ENCODE measurements around the gene UFD1.

Gene UFD1

GRCh38 chr22:19478045-19478900 is 720 bp downstream of the UFD1 start:
- DNase-seq: peak; percentile 45
- peaks cover 29% of the 10 kb centered on the region for H3K36me3 Mint-ChIP-seq
- no peaks in the 10 kb centered on the region for H3K27me3 Mint-ChIP-seq
- peak overlapping the region; percentile 99 for H3K4me3 Mint-ChIP-seq
- CTCF ChIA-PET: interaction anchor here (0.7 to 3.0 kb wide), 12 partner anchors 9 to 370 kb away, joined by 3 to 14 read pairs (median 4); partner anchors contain the start of genes C22orf39 and SLC25A1
- no peaks in the 10 kb centered on the region for H3K9me3 Mint-ChIP-seq
- peak overlapping the region; percentile 91 for H3K27ac Mint-ChIP-seq
- peaks cover 37% of the 10 kb centered on the region for H3K4me1 Mint-ChIP-seq

DNA sequence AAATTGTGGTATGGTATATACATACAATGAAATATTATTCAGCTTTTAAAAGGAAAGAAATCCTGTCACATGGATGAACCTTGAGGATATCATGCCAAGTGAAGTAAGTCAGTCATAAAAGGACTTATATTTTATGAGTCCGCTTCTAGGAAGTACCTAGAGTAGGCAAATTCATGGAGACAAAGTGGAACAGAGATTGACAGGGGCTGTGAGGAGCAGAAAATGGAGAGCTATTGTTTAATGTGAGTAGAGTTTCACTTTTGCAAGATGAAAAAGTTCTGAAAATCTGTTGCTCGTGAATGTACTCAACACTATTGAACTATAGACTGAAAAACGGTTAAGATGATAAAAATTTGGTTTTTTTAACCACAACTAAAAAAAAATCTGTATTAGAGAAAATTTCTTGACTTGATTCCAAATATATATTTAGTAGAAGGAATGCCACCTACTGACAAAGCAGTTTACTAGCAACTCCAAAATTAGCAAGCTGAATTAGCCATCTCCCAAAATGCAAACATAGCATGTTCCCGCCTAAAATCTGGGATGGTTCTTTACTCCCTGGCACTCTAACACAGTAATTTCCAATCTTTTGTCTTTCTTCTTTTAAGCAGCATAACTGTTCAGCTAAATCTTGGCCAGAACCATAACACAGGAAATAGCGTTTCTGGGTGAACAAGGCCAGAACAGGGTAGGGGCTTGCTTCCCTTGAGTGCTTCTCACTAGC is 1.5 kb downstream of the UFD1 start:
- H3K4me3 Mint-ChIP-seq: peak overlapping the region; percentile 99
- H3K27me3 Mint-ChIP-seq: no peaks in the 10 kb centered on the region
- CTCF ChIA-PET: interaction anchor here (0.7 to 3.0 kb wide), 11 partner anchors 8 to 370 kb away, joined by 3 to 14 read pairs (median 4); partner anchors contain the start of genes C22orf39 and SLC25A1
- peaks cover 28% of the 10 kb centered on the region for H3K36me3 Mint-ChIP-seq
- peak overlapping the region; percentile 91 for H3K27ac Mint-ChIP-seq
- peaks cover 34% of the 10 kb centered on the region for H3K4me1 Mint-ChIP-seq
- no peaks in the 10 kb centered on the region for H3K9me3 Mint-ChIP-seq
- no peak for DNase-seq

DNA sequence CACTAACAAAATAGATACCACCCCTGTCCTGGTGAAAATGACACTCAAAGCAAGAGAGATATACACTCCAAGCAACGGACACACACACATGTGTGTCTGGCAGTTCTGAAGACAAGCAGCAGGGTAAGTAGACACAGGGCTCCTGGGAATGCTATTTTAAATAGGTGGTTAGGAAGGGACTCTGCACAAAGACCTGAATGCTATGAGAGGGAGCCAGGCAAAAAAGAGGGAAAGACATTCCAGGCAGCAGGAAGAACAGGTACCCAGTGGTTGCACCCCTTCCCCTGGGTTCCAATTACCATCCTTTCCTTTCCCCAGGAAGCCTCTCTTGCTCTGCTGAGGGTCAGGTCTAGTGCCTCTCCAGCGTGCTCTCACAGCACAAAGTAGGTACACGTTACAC is 3.0 kb downstream of the UFD1 start:
- no peaks in the 10 kb centered on the region for H3K27me3 Mint-ChIP-seq
- CTCF ChIA-PET: no interaction called here
- H3K36me3 Mint-ChIP-seq: peaks cover 36% of the 10 kb centered on the region
- H3K27ac Mint-ChIP-seq: no peak overlapping the region
- H3K9me3 Mint-ChIP-seq: no peaks in the 10 kb centered on the region
- no peak overlapping the region for H3K4me3 Mint-ChIP-seq
- DNase-seq: no peak
- H3K4me1 Mint-ChIP-seq: peaks cover 33% of the 10 kb centered on the region

DNA sequence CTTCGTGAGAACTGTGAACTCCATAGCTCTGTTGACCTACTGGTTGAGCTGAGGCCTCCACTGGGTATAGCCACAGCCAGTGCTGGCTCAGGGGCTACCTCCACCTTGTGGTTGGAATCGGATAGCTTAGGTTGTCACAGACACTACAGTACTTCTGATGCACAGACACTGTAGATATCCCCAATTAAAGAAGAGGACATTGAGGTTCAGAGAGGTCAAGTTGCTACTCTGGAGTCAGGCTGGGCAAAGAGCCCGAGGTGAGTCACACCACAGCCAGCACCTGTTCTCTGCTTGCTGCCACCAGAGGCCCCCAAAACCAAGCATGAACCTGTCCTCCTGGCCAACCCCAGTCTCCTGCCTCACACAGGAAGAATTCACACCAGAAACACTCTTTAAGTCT is 5.4 kb downstream of the UFD1 start:
- no peaks in the 10 kb centered on the region for H3K27me3 Mint-ChIP-seq
- peaks cover 20% of the 10 kb centered on the region for H3K4me1 Mint-ChIP-seq
- no peak overlapping the region for H3K27ac Mint-ChIP-seq
- DNase-seq: no peak
- H3K4me3 Mint-ChIP-seq: no peak overlapping the region
- H3K36me3 Mint-ChIP-seq: peaks cover 45% of the 10 kb centered on the region
- CTCF ChIA-PET: interaction anchor here (0.8 to 1.3 kb wide), 4 partner anchors 13 to 294 kb away, joined by 3 to 4 read pairs (median 3); no protein-coding TSS in a partner anchor
- H3K9me3 Mint-ChIP-seq: no peaks in the 10 kb centered on the region

DNA sequence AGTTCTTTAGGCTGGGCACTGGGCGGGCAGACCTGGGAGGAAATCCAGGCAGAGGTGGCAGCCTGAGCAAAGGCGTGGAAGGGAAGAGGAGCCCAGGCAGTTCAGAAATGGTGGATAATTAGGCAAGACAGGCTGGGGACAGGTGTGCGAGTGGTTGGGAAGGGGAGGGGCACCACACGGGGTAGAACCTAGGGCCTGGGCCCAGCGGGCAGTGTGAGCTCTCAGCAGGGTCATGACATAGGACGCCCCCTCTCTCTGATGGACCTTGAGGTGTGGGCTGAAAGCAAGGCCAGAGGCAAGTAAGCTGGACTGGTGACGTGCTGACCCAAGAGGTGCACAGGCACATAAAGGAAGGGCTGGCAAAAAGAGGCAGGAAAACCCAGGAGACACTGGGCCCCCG is 6.8 kb downstream of the UFD1 start:
- H3K4me1 Mint-ChIP-seq: peaks cover 11% of the 10 kb centered on the region
- H3K27ac Mint-ChIP-seq: no peak overlapping the region
- CTCF ChIA-PET: interaction anchor here (1.3 kb wide), 1 partner anchor 293 kb away, joined by 3 read pairs; no protein-coding TSS in a partner anchor
- no peaks in the 10 kb centered on the region for H3K9me3 Mint-ChIP-seq
- DNase-seq: no peak
- H3K36me3 Mint-ChIP-seq: peaks cover 58% of the 10 kb centered on the region
- no peaks in the 10 kb centered on the region for H3K27me3 Mint-ChIP-seq
- no peak overlapping the region for H3K4me3 Mint-ChIP-seq

DNA sequence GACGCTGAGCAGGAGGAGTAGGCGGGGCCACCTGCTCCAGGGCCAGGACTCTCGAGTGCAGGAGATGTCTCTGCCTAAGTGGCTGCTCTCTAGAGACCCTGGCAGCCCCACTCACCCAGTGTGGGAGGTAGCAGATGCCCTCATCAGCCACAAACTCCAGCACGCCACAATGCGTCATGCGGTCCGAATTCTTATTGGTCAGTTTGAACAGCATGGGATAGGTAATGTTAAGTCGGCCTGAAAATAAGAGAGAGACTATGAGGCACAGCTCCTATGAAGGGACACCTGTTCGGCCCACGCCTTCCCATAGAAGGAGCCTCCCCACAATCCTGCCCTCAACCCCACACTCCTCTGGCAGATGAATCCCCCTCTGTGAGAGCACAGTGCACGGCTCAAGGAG is 7.4 kb downstream of the UFD1 start:
- Mint-ChIP-seq H3K9me3 (no peaks in the 10 kb centered on the region), H3K27ac (peak overlapping the region; percentile 60), H3K4me3 (no peak overlapping the region), H3K36me3 (peaks cover 61% of the 10 kb centered on the region), H3K27me3 (no peaks in the 10 kb centered on the region), H3K4me1 (peaks cover 8% of the 10 kb centered on the region)
- CTCF ChIA-PET: no interaction called here
- DNase-seq: no peak

GRCh38 chr22:19470010-19470409 is 9.0 kb downstream of the UFD1 start:
- peaks cover 6% of the 10 kb centered on the region for H3K4me1 Mint-ChIP-seq
- DNase-seq: no peak
- peaks cover 62% of the 10 kb centered on the region for H3K36me3 Mint-ChIP-seq
- no peak overlapping the region for H3K4me3 Mint-ChIP-seq
- H3K27me3 Mint-ChIP-seq: no peaks in the 10 kb centered on the region
- no peaks in the 10 kb centered on the region for H3K9me3 Mint-ChIP-seq
- H3K27ac Mint-ChIP-seq: no peak overlapping the region
- CTCF ChIA-PET: interaction anchor here (1.9 kb wide), 1 partner anchor 19 kb away, joined by 4 read pairs; no protein-coding TSS in a partner anchor

DNA sequence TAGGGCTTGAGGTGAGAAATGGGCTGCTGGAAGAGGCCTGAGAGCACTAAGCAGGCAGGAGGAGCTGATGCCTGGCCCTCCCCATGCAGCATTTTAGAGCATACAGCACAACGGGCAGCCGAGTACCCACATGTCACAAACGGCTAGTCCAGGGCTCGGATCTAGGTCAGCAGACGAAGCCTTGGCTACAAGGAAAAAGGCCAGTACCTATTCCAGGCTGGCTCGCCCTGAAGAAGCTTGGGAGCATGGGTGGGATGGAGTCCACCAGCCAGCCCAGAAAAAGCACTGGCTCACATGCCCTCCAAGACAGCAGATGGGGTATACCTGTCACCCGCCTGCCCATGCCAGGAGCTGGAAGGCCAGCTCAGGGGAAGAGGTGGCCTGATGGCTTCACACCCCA is 9.6 kb downstream of the UFD1 start:
- Mint-ChIP-seq H3K36me3 (peaks cover 64% of the 10 kb centered on the region), H3K27me3 (no peaks in the 10 kb centered on the region), H3K9me3 (no peaks in the 10 kb centered on the region), H3K4me1 (peaks cover 12% of the 10 kb centered on the region), H3K4me3 (no peak overlapping the region), H3K27ac (no peak overlapping the region)
- CTCF ChIA-PET: interaction anchor here (1.1 to 1.9 kb wide), 2 partner anchors 8 to 18 kb away, joined by 3 to 4 read pairs; no protein-coding TSS in a partner anchor
- no peak for DNase-seq

GRCh38 chr22:19467912-19468311 is 11.1 kb downstream of the UFD1 start:
- no peaks in the 10 kb centered on the region for H3K27me3 Mint-ChIP-seq
- CTCF ChIA-PET: no interaction called here
- no peak overlapping the region for H3K4me3 Mint-ChIP-seq
- peaks cover 14% of the 10 kb centered on the region for H3K4me1 Mint-ChIP-seq
- DNase-seq: no peak
- peaks cover 56% of the 10 kb centered on the region for H3K36me3 Mint-ChIP-seq
- H3K27ac Mint-ChIP-seq: no peak overlapping the region
- no peaks in the 10 kb centered on the region for H3K9me3 Mint-ChIP-seq

- Mint-ChIP-seq H3K4me1 (peaks cover 14% of the 10 kb centered on the region), H3K27me3 (no peaks in the 10 kb centered on the region), H3K36me3 (peaks cover 59% of the 10 kb centered on the region), H3K9me3 (no peaks in the 10 kb centered on the region), H3K27ac (no peak overlapping the region), H3K4me3 (no peak overlapping the region)
- no peak for DNase-seq
- CTCF ChIA-PET: no interaction called here
Measured at GRCh38 chr22:19466848-19467752, 11.9 kb downstream of the UFD1 start.

- H3K36me3 Mint-ChIP-seq: peaks cover 58% of the 10 kb centered on the region
- peaks cover 14% of the 10 kb centered on the region for H3K4me1 Mint-ChIP-seq
- H3K9me3 Mint-ChIP-seq: no peaks in the 10 kb centered on the region
- CTCF ChIA-PET: no interaction called here
- no peak overlapping the region for H3K4me3 Mint-ChIP-seq
- H3K27ac Mint-ChIP-seq: no peak overlapping the region
- no peaks in the 10 kb centered on the region for H3K27me3 Mint-ChIP-seq
- no peak for DNase-seq
Measured at GRCh38 chr22:19466126-19466716, 12.8 kb downstream of the UFD1 start.

GRCh38 chr22:19464975-19465374 is 14.0 kb downstream of the UFD1 start:
- H3K27me3 Mint-ChIP-seq: no peaks in the 10 kb centered on the region
- H3K36me3 Mint-ChIP-seq: peaks cover 55% of the 10 kb centered on the region
- H3K27ac Mint-ChIP-seq: peak overlapping the region; percentile 67
- CTCF ChIA-PET: interaction anchor here (2.2 kb wide), 1 partner anchor 13 kb away, joined by 8 read pairs; the partner anchor contains the start of gene UFD1
- H3K4me1 Mint-ChIP-seq: peaks cover 14% of the 10 kb centered on the region
- H3K4me3 Mint-ChIP-seq: no peak overlapping the region
- no peak for DNase-seq
- H3K9me3 Mint-ChIP-seq: no peaks in the 10 kb centered on the region

- CTCF ChIA-PET: interaction anchor here (2.2 kb wide), 1 partner anchor 14 kb away, joined by 8 read pairs; the partner anchor contains the start of gene UFD1
- H3K4me3 Mint-ChIP-seq: no peak overlapping the region
- peak overlapping the region; percentile 67 for H3K27ac Mint-ChIP-seq
Measured at GRCh38 chr22:19464546-19464945, 14.4 kb downstream of the UFD1 start.

More at GRCh38 chr22:19464546-19464945, 14.4 kb downstream of the UFD1 start:
- Mint-ChIP-seq H3K36me3 (peaks cover 52% of the 10 kb centered on the region), H3K27me3 (no peaks in the 10 kb centered on the region), H3K9me3 (no peaks in the 10 kb centered on the region), H3K4me1 (peaks cover 14% of the 10 kb centered on the region)
- DNase-seq: no peak

All from activated naive CD4-positive, alpha-beta T cell treated with anti-CD3 and anti-CD28 coated beads, Interleukin-2, amount 10 ng/mL, durations not matched to agents 7 days and 5 days (primary cell).